Tibial nerve (tissue), 4 donors: ENCODE measurements around the gene RALA.

ENCODE experiments used
- EP300 ChIP-seq, 2 donors: sonication (generic); formaldehyde crosslinking; IDR thresholded peaks; one replicate each; pipeline ENCODE4 v1.6.1; 2017; ENCODE audit warnings: antibody characterized with exemption in 2 of 2, mild to moderate bottlenecking in 1 of 2
- POLR2A ChIP-seq, 2 donors: fragments of 450-650 bp; IDR thresholded peaks; one replicate each; pipeline ENCODE4 v1.6.1; 2017; ENCODE audit warnings: antibody characterized with exemption in 2 of 2, mild to moderate bottlenecking in 2 of 2, moderate library complexity in 2 of 2
- TF ChIP-seq, protein P1 (sequence below), 5 experiments: fragments of 200-600 bp in 3 of 5; fragments of 450-650 bp in 2 of 5; sonication (generic) in 3 of 5; IDR thresholded peaks; one replicate each; pipeline ENCODE4 v1.5.1; 2016 to 2019; ENCODE audit warnings: antibody characterized with exemption in 5 of 5, mild to moderate bottlenecking in 3 of 5, moderate library complexity in 2 of 5

DNA sequence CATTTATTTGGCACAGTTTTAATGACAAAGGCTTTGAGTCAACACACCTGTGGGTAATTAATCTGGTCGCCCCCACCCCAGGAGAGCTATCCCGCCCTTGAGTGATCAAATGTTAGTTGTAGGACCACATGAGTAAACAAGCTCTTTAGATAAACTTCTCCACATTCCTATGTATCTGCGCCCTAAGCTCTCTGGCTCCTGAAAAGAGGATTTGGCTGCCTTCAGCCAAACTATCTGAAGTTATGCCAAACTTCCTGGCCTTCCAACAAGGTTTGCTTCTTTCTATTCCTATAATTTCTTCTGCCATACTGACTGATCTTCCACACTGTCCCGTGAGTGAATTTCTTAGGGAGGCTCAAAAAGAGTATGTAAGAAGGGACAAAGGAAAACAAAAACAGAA, 134.2 kb downstream of the RALA start:
- TF ChIP-seq, protein P1, sequence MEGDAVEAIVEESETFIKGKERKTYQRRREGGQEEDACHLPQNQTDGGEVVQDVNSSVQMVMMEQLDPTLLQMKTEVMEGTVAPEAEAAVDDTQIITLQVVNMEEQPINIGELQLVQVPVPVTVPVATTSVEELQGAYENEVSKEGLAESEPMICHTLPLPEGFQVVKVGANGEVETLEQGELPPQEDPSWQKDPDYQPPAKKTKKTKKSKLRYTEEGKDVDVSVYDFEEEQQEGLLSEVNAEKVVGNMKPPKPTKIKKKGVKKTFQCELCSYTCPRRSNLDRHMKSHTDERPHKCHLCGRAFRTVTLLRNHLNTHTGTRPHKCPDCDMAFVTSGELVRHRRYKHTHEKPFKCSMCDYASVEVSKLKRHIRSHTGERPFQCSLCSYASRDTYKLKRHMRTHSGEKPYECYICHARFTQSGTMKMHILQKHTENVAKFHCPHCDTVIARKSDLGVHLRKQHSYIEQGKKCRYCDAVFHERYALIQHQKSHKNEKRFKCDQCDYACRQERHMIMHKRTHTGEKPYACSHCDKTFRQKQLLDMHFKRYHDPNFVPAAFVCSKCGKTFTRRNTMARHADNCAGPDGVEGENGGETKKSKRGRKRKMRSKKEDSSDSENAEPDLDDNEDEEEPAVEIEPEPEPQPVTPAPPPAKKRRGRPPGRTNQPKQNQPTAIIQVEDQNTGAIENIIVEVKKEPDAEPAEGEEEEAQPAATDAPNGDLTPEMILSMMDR (IDR thresholded peaks at IDR 0.05), result no peak
- no peak for TF ChIP-seq POLR2A (IDR thresholded peaks at IDR 0.05)
- TF ChIP-seq EP300 (IDR thresholded peaks at IDR 0.05), result no peak
